GM12891 (cell line): ENCODE results near the gene HTR4.

ENCODE experiments used
- POLR2A ChIP-seq: IDR thresholded peaks from 2 replicates; pipeline ENCODE4 v1.6.1; 2011; ENCODE audit warnings: low read depth, low read length, control low read depth
- POU2F2 ChIP-seq: IDR thresholded peaks from 2 replicates; pipeline ENCODE4 v1.6.1; 2011; ENCODE audit warnings: low read depth, mild to moderate bottlenecking, control low read depth, low read length, moderate library complexity

GRCh38 chr5:148455185-148455584 is 199.1 kb downstream of the HTR4 start:
- no peak for TF ChIP-seq POU2F2
- no peak for TF ChIP-seq POLR2A
